ENCODE data around the gene RAB26. TPM values are rescaled to one million over a fixed set of nuclear protein-coding genes. Genes with fewer than 3 reads are reported as not detected.
A peak's percentile ranks its signal among the peaks of the same experiment; 100 is the strongest.
"Not testable (repeated sequence)": the region's sequence is repeated elsewhere in the genome, so short reads cannot be mapped to it uniquely, and the experiment has no call there.

The RAB26 gene
- polyA plus RNA-seq, 4 donors = 11.9 to 31.9 (median 23.7) TPM

GRCh38 chr16:2114225-2114624 lies 34.2 kb upstream of the RAB26 start:
- 96 to 97% (median 96%) methylated on average over 24 to 26 of the region's 26 CpGs for WGBS, 3 donors
- H3K36me3 ChIP-seq (ENCODE audit: control insufficient read depth in 3 of 3, insufficient read depth in 2 of 3, low read depth in 1 of 3, low read length in 3 of 3) = peaks cover 0 to 48% (median 5%) of the 10 kb centered on the region in 3 donors

DNA sequence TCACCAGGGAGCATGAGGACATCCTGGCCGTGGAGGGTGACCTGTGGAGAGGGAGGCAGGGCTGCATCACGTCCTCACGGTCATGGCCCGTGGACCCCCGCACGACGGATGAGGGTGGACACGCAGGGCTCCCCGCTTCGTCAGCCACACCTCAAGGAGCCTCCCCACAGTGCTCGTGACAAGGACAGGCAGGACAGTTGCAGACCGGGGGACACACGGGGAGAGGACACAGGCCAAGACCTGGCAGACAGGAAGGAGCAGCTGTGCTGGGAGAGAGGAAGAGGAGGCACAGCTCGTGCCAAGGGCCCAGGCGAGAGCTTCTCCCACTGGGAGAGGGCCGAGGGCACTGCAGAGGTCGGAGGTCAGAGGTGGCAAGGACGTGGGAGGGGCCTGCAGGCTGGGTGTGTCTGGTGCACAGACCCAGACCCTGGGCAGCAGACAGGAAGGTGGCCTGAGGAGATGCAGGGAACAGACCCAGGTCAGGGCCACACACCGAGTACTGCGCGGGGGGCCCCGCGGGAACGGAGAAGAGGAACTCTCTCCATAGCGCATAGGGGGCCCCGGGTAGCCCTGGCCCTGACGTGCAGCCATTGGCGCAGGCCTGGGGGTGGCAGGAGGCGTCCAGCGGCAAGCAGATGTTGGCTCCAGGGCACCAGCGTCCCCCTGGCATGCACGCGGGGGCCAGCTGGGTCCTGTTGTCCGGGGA lies 33.4 kb upstream of the RAB26 start:
- peaks cover 0 to 47% (median 5%) of the 10 kb centered on the region in 3 donors for H3K36me3 ChIP-seq (ENCODE audit: control insufficient read depth in 3 of 3, insufficient read depth in 2 of 3, low read depth in 1 of 3, low read length in 3 of 3)
- not testable (repeated sequence) for H3K9me3 ChIP-seq (ENCODE audit: control insufficient read depth in 2 of 2, insufficient read depth in 1 of 2, low read depth in 1 of 2, low read length in 1 of 2); FAIRE-seq; DNase-seq; H3K4me3 ChIP-seq (ENCODE audit: low read depth in 1 of 3, low read length in 3 of 3); H3K27ac ChIP-seq (ENCODE audit: low read depth in 1 of 3, low read length in 2 of 3); H3K4me1 ChIP-seq (ENCODE audit: control insufficient read depth in 3 of 3, insufficient read depth in 2 of 3, low read depth in 1 of 3, low read length in 2 of 3); H3K27me3 ChIP-seq (ENCODE audit: control insufficient read depth in 3 of 3, insufficient read depth in 3 of 3, low read length in 3 of 3)
- WGBS, 3 donors = 87 to 89% (median 88%) methylated on average over 17 to 32 of the region's 34 CpGs

More at GRCh38 chr16:2114225-2114624, 34.2 kb upstream of the RAB26 start:
- not testable (repeated sequence) for H3K4me1 ChIP-seq (ENCODE audit: control insufficient read depth in 3 of 3, insufficient read depth in 2 of 3, low read depth in 1 of 3, low read length in 2 of 3); H3K9me3 ChIP-seq (ENCODE audit: control insufficient read depth in 2 of 2, insufficient read depth in 1 of 2, low read depth in 1 of 2, low read length in 1 of 2); FAIRE-seq; H3K27ac ChIP-seq (ENCODE audit: low read depth in 1 of 3, low read length in 2 of 3); H3K4me3 ChIP-seq (ENCODE audit: low read depth in 1 of 3, low read length in 3 of 3); DNase-seq; H3K27me3 ChIP-seq (ENCODE audit: control insufficient read depth in 3 of 3, insufficient read depth in 3 of 3, low read length in 3 of 3)

GRCh38 chr16:2115591-2115973 lies 32.8 kb upstream of the RAB26 start:
- H3K27ac ChIP-seq (ENCODE audit: low read depth in 1 of 3, low read length in 2 of 3) = no peak overlapping the region
- DNase-seq (no peak), FAIRE-seq (no peak)
- H3K27me3 ChIP-seq (ENCODE audit: control insufficient read depth in 3 of 3, insufficient read depth in 3 of 3, low read length in 3 of 3) = no peaks in the 10 kb centered on the region
- H3K9me3 ChIP-seq (ENCODE audit: control insufficient read depth in 2 of 2, insufficient read depth in 1 of 2, low read depth in 1 of 2, low read length in 1 of 2) = no peaks in the 10 kb centered on the region
- H3K36me3 ChIP-seq (ENCODE audit: control insufficient read depth in 3 of 3, insufficient read depth in 2 of 3, low read depth in 1 of 3, low read length in 3 of 3) = peaks cover 0 to 42% (median 5%) of the 10 kb centered on the region in 3 donors
- no peaks in the 10 kb centered on the region for H3K4me1 ChIP-seq (ENCODE audit: control insufficient read depth in 3 of 3, insufficient read depth in 2 of 3, low read depth in 1 of 3, low read length in 2 of 3)
- 90 to 95% (median 91%) methylated on average over 10 to 13 of the region's 13 CpGs for WGBS, 3 donors
- H3K4me3 ChIP-seq (ENCODE audit: low read depth in 1 of 3, low read length in 3 of 3) = no peak overlapping the region

DNA sequence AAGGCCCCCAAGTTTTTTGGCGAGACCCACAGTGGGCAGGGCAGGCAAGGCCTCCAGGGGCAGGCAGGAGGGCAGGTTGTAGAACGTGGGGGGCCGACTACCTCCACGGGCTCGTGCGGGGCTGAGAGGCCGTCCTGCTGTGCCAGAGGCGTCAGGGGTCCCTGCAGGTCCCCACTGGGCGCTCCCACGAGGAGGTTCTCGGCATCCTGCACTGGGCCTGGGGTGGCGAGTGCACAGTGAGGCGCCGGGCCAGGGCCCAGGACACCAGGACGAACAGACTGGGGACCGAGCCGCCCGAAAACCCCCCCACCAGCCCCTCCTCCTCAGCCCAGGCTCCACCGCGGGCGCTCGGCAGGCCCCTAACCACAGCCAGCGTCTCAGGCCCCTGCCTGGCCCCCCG lies 32.0 kb upstream of the RAB26 start:
- H3K4me1 ChIP-seq (ENCODE audit: control insufficient read depth in 3 of 3, insufficient read depth in 2 of 3, low read depth in 1 of 3, low read length in 2 of 3); FAIRE-seq; H3K9me3 ChIP-seq (ENCODE audit: control insufficient read depth in 2 of 2, insufficient read depth in 1 of 2, low read depth in 1 of 2, low read length in 1 of 2); H3K27me3 ChIP-seq (ENCODE audit: control insufficient read depth in 3 of 3, insufficient read depth in 3 of 3, low read length in 3 of 3); DNase-seq; H3K27ac ChIP-seq (ENCODE audit: low read depth in 1 of 3, low read length in 2 of 3); H3K4me3 ChIP-seq (ENCODE audit: low read depth in 1 of 3, low read length in 3 of 3): not testable (repeated sequence)
- WGBS, 3 donors = 88 to 90% (median 90%) methylated on average over 9 to 19 of the region's 24 CpGs
- peaks cover 0 to 34% (median 5%) of the 10 kb centered on the region in 3 donors for H3K36me3 ChIP-seq (ENCODE audit: control insufficient read depth in 3 of 3, insufficient read depth in 2 of 3, low read depth in 1 of 3, low read length in 3 of 3)

DNA sequence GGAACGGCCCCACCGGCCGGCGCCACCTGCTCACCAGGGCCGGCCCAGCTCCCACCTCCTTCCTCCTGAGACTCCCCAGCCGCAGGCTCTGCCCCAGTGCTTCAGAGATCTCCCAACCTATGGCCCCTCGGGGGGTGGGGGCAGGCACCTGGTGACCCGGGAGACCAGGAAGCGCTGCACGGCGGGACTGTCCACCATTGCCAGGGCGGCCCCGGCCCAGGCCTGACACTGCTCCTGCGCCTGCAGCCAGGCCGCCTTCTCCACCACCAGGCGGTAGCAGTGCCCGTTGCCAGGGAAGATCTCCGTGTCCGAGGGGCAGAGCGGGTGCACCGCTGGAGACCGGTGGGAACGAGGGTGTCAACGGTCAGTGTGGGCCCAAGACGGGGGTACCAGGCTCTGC lies 31.1 kb upstream of the RAB26 start:
- H3K4me1 ChIP-seq (ENCODE audit: control insufficient read depth in 3 of 3, insufficient read depth in 2 of 3, low read depth in 1 of 3, low read length in 2 of 3) = not testable (repeated sequence)

DNA sequence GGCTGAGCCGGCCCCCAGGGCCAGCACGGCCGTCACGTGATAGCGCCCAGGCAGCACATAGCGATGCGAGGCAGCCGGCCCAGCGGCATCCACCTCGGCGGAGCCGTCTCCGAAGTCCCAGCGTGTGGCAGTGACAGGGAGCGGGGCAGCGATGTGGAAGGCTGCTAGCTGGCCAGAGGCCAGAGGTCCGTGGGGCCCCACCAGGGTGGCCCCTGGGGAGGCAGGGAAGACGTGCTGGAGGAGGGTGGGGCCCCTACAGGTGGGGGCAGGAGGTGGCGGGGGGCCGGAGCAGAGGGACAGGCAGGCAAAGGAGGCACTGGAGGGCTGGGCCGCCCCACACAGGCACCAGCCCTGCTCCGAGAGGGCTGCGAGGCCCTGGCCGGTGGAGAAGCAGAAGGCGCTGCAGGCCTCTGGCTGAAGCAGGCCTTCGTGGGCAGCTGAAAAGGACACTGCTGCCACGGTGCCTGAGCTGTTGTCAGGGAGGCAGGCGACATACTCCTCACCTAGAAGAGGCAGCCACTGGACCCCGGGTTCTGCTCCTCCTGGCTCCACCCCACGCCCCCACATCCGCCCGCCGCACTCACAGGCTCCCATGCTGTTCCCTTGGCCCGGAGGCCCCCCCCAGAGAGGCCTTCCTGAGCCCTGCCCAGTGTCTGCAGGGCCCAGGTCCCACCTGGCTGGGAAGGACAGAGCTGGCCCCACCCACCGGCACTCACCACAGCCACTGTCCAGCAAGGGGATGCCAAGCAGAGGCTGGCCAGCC lies 30.3 kb upstream of the RAB26 start:
- WGBS, 3 donors = 79 to 88% (median 83%) methylated on average over 13 to 32 of the region's 35 CpGs
- FAIRE-seq; H3K27ac ChIP-seq (ENCODE audit: low read depth in 1 of 3, low read length in 2 of 3); H3K9me3 ChIP-seq (ENCODE audit: control insufficient read depth in 2 of 2, insufficient read depth in 1 of 2, low read depth in 1 of 2, low read length in 1 of 2); DNase-seq; H3K27me3 ChIP-seq (ENCODE audit: control insufficient read depth in 3 of 3, insufficient read depth in 3 of 3, low read length in 3 of 3); H3K4me3 ChIP-seq (ENCODE audit: low read depth in 1 of 3, low read length in 3 of 3); H3K4me1 ChIP-seq (ENCODE audit: control insufficient read depth in 3 of 3, insufficient read depth in 2 of 3, low read depth in 1 of 3, low read length in 2 of 3): not testable (repeated sequence)
- H3K36me3 ChIP-seq (ENCODE audit: control insufficient read depth in 3 of 3, insufficient read depth in 2 of 3, low read depth in 1 of 3, low read length in 3 of 3) = peaks cover 0 to 25% (median 5%) of the 10 kb centered on the region in 3 donors

More for the DNA sequence above, 31.1 kb upstream of the RAB26 start:
- H3K27ac ChIP-seq (ENCODE audit: low read depth in 1 of 3, low read length in 2 of 3); H3K27me3 ChIP-seq (ENCODE audit: control insufficient read depth in 3 of 3, insufficient read depth in 3 of 3, low read length in 3 of 3); DNase-seq; H3K9me3 ChIP-seq (ENCODE audit: control insufficient read depth in 2 of 2, insufficient read depth in 1 of 2, low read depth in 1 of 2, low read length in 1 of 2); FAIRE-seq; H3K4me3 ChIP-seq (ENCODE audit: low read depth in 1 of 3, low read length in 3 of 3): not testable (repeated sequence)
- H3K36me3 ChIP-seq (ENCODE audit: control insufficient read depth in 3 of 3, insufficient read depth in 2 of 3, low read depth in 1 of 3, low read length in 3 of 3) = peaks cover 0 to 29% (median 5%) of the 10 kb centered on the region in 3 donors
- 93 to 95% (median 95%) methylated on average over 12 to 25 of the region's 25 CpGs for WGBS, 3 donors

DNA sequence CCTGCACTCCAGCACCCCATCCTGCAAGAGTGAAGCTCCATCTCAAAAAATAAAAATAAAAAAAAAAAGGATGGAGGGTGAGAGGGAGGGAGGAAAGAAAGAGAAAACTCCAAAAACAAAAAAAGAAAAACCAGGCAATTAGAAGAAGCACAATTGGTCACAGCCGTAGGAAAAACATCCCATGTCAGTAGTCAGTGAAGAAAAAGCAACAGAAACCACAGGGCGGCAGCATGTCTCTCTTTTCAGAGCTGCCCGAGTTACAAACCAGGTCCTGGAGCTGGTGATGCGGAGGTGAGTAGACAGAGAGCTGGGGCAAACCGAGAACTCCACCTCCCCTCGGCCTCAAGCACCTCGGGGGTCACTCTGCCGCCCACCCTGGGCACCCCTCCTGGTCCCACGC lies 27.1 kb upstream of the RAB26 start:
- peak in 1 of 2 donors; percentile 22 for DNase-seq
- WGBS, 3 donors = 31 to 66% (median 59%) methylated on average over 3 to 9 of the region's 9 CpGs
- H3K4me3 ChIP-seq (ENCODE audit: low read depth in 1 of 3, low read length in 3 of 3); H3K9me3 ChIP-seq (ENCODE audit: control insufficient read depth in 2 of 2, insufficient read depth in 1 of 2, low read depth in 1 of 2, low read length in 1 of 2); H3K27ac ChIP-seq (ENCODE audit: low read depth in 1 of 3, low read length in 2 of 3); FAIRE-seq; H3K27me3 ChIP-seq (ENCODE audit: control insufficient read depth in 3 of 3, insufficient read depth in 3 of 3, low read length in 3 of 3); H3K36me3 ChIP-seq (ENCODE audit: control insufficient read depth in 3 of 3, insufficient read depth in 2 of 3, low read depth in 1 of 3, low read length in 3 of 3): not testable (repeated sequence)
- peaks cover 0 to 19% (median 0%) of the 10 kb centered on the region in 3 donors for H3K4me1 ChIP-seq (ENCODE audit: control insufficient read depth in 3 of 3, insufficient read depth in 2 of 3, low read depth in 1 of 3, low read length in 2 of 3)

DNA sequence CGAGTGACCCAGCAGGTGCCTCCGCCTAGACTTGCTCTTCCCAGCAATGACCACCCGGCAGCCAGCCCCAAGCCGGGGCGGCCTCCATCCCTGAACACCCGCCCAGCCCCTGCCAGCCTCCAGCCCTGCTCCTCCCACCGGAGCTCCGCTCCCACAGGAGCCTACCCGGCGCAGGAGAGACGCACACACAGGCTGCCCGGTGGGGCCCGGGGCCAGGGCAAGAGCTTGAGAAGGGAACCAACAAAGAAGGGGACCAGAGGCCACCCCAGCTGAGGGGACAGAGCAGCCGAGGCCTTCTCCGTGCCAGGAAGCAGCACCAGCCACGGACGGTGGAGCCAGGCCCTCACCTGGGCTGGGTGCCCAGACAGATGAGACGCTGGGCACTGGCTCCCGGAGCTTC lies 26.6 kb upstream of the RAB26 start:
- DNase-seq (no peak), FAIRE-seq (no peak)
- 74 to 87% (median 79%) methylated on average over 15 to 19 of the region's 19 CpGs for whole genome bisulfite sequencing, 3 donors
- no peaks in the 10 kb centered on the region for H3K27me3 ChIP-seq (ENCODE audit: control insufficient read depth in 3 of 3, insufficient read depth in 3 of 3, low read length in 3 of 3)
- no peak overlapping the region for H3K4me3 ChIP-seq (ENCODE audit: low read depth in 1 of 3, low read length in 3 of 3)
- H3K36me3 ChIP-seq (ENCODE audit: control insufficient read depth in 3 of 3, insufficient read depth in 2 of 3, low read depth in 1 of 3, low read length in 3 of 3) = peaks cover 0 to 3% (median 0%) of the 10 kb centered on the region in 3 donors
- H3K27ac ChIP-seq (ENCODE audit: low read depth in 1 of 3, low read length in 2 of 3) = no peak overlapping the region
- peaks cover 0 to 22% (median 0%) of the 10 kb centered on the region in 3 donors for H3K4me1 ChIP-seq (ENCODE audit: control insufficient read depth in 3 of 3, insufficient read depth in 2 of 3, low read depth in 1 of 3, low read length in 2 of 3)
- H3K9me3 ChIP-seq (ENCODE audit: control insufficient read depth in 2 of 2, insufficient read depth in 1 of 2, low read depth in 1 of 2, low read length in 1 of 2) = no peaks in the 10 kb centered on the region
